ENCODE results near the gene PFKFB2. TPM values are rescaled to one million over a fixed set of nuclear protein-coding genes. Genes with fewer than 3 reads are reported as not detected.

Gene PFKFB2
- total RNA-seq, 4 donors from 2014 or later: 9.4 to 28.7 (median 12.3) TPM

DNA sequence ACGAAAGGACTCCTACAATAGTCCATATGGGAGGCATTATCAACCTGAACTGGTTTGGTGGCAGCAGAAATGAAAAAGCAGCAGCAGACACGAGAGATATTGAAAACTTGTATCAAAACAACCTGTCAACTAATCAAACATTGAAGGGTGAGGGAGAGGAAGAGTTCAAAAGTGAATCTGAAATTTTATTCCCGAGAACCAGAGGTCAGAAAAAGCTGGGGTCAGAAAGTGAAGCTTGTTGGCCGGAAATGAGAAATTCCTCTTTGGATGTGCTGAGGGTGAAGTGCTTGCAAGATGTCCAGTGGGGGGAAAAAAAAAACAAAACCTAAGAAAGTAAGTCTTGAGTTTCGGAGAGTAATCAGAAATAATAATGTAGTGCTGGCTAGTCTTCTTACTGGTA, 49.1 kb downstream of the PFKFB2 start:
- H3K4me3 ChIP-seq: no peak overlapping the region
- DNase-seq: no peak
- intact Hi-C loops (cut with DNase I): no loop called here
- TF ChIP-seq POLR2A (IDR thresholded peaks at IDR 0.05) (no peak), CTCF (IDR thresholded peaks at IDR 0.05) (no peak)
- H3K9me3 ChIP-seq: no peaks in the 10 kb centered on the region
- H3K4me1 ChIP-seq: no peaks in the 10 kb centered on the region
- WGBS, 2 donors: 64 to 75% methylated on average over 5 of the region's 5 CpGs
- no peaks in the 10 kb centered on the region for H3K27me3 ChIP-seq
- no peaks in the 10 kb centered on the region for H3K36me3 ChIP-seq
- H3K27ac ChIP-seq: no peak overlapping the region

DNA sequence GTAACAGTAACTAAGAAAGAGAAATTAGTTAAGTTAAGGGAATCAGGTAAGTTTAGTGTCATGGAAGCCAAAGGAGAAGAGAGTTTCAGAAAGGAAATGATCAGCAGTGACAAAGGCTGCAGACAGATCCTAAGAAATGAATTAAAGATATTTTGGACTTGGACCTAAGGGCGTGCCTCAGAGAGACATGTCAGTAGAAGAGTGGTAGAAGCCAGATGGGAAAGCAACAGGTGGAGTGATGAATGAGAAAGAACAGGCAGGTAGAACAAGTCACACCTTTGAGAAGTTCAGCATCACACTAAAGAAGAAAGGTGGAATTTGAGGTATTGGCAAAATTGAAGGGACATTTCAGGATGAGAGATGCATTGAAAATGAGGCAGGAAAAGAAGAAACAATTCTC, 49.6 kb downstream of the PFKFB2 start:
- TF ChIP-seq CTCF (IDR thresholded peaks at IDR 0.05): no peak
- no peak for TF ChIP-seq POLR2A (IDR thresholded peaks at IDR 0.05)
- Histone ChIP-seq H3K9me3 (no peaks in the 10 kb centered on the region), H3K4me3 (no peak overlapping the region), H3K4me1 (no peaks in the 10 kb centered on the region), H3K36me3 (no peaks in the 10 kb centered on the region), H3K27me3 (no peaks in the 10 kb centered on the region), H3K27ac (no peak overlapping the region)
- intact Hi-C loops (cut with DNase I): no loop called here
- DNase-seq: no peak
- WGBS, 2 donors: 67 to 78% methylated on average over 1 of the region's 1 CpG

- Histone ChIP-seq H3K4me3 (no peak within 1 kb of the TSS), H3K27me3 (no peaks in the 10 kb centered on the region), H3K27ac (no peak within 1 kb of the TSS), H3K36me3 (no peaks in the 10 kb centered on the region), H3K9me3 (no peaks in the 10 kb centered on the region), H3K4me1 (no peaks in the 10 kb centered on the region)
- intact Hi-C loops (cut with DNase I): no loop called here
- no peak for DNase-seq
- TF ChIP-seq POLR2A (IDR thresholded peaks at IDR 0.05): no peak
- no peak for TF ChIP-seq CTCF (IDR thresholded peaks at IDR 0.05)
- 47 to 54% methylated on average over 7 of the region's 7 CpGs for WGBS, 2 donors
Observed at GRCh38 chr1:207103892-207104373, 50.9 kb downstream of the PFKFB2 start, which contains the start of gene C4BPA. Gene C4BPA, plus strand, starts transcription at chr1:207104233. Its CDS starts 8,793 bp downstream, at chr1:207113026.

DNA sequence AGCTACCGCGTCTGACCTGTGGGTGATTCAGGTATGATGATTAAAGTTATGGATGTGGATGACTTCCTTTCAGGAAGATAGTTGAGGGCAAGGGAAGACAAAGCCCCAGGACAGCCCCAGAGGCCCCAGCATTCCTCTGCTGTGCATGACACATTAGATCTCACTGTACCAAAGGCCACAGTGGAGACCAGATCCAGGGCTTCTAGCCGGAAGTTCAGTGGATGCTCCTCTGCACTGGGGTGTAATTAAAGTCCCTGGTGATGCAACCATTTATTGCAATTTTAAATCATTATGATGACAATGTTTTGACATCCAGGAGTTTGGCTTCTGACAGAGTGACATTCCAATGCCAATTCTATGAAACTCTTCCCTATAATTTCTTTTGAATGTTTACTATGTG, 55.9 kb downstream of the PFKFB2 start:
- no peak overlapping the region for H3K4me3 ChIP-seq
- no peak overlapping the region for H3K27ac ChIP-seq
- no peaks in the 10 kb centered on the region for H3K9me3 ChIP-seq
- no peaks in the 10 kb centered on the region for H3K36me3 ChIP-seq
- no peaks in the 10 kb centered on the region for H3K4me1 ChIP-seq
- 67 to 95% methylated on average over 1 to 2 of the region's 3 CpGs for WGBS, 2 donors
- no peak for TF ChIP-seq CTCF (IDR thresholded peaks at IDR 0.05)
- TF ChIP-seq POLR2A (IDR thresholded peaks at IDR 0.05): no peak
- H3K27me3 ChIP-seq: peaks cover 0 to 6% (median 0%) of the 10 kb centered on the region in 4 donors
- DNase-seq: no peak
- intact Hi-C loops (cut with DNase I): no loop called here

GRCh38 chr1:207112616-207113296, 59.7 kb downstream of the PFKFB2 start:
- 47 to 54% methylated on average over 2 of the region's 2 CpGs for WGBS, 2 donors
- Histone ChIP-seq H3K36me3 (no peaks in the 10 kb centered on the region), H3K9me3 (no peaks in the 10 kb centered on the region), H3K27ac (no peak overlapping the region), H3K4me3 (no peak overlapping the region), H3K4me1 (no peaks in the 10 kb centered on the region), H3K27me3 (peaks cover 0 to 6% (median 0%) of the 10 kb centered on the region in 4 donors)
- no peak for DNase-seq
- TF ChIP-seq CTCF (IDR thresholded peaks at IDR 0.05) (no peak), POLR2A (IDR thresholded peaks at IDR 0.05) (no peak)
- intact Hi-C loops (cut with DNase I): no loop called here
